Measurements from ENCODE around the gene SDR42E2.

Gene SDR42E2

DNA sequence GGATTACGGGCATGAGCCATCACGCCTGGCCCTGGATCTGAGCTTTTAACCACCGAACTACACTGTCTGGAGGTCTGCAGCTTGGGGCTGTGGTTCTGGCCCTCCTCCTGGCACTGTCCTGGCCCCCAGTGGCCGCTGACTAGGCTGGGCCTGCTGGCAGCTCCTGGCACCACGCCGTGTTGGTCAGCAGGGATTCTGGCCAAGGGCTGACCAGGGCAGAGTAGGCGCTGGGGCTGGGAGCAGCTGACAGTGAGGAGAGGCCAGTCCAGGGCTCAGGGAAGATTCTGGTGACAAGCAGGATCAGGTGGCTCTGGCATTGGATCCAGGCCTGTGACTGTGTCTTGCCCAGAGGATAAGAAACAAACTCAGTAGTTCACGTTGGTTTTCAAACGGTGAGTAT is 58.4 kb downstream of the SDR42E2 start:
- H3K79me2 ChIP-seq (ENCODE audit: control insufficient read depth, low read length): peaks cover 9% of the 10 kb centered on the region
- no peak overlapping the region for H3K27ac ChIP-seq (ENCODE audit: low read depth, low read length)
- H4K20me1 ChIP-seq (ENCODE audit: control insufficient read depth, insufficient read depth, low read depth, low read length): no peaks in the 10 kb centered on the region
- H3K4me3 ChIP-seq (ENCODE audit: low read length): no peak overlapping the region
- H3F3A ChIP-seq (ENCODE audit: control insufficient read depth, insufficient read depth): no peaks in the 10 kb centered on the region
- no peaks in the 10 kb centered on the region for H3K9me2 ChIP-seq (replicated peaks; ENCODE audit: control insufficient read depth, low read length)
- H3K27me3 ChIP-seq (ENCODE audit: control insufficient read depth, low read length): no peaks in the 10 kb centered on the region
- TF ChIP-seq EZH2phosphoT487 (IDR thresholded peaks at IDR 0.05; ENCODE audit: borderline replicate concordance, low read length): no peak
- TF ChIP-seq, protein P1, sequence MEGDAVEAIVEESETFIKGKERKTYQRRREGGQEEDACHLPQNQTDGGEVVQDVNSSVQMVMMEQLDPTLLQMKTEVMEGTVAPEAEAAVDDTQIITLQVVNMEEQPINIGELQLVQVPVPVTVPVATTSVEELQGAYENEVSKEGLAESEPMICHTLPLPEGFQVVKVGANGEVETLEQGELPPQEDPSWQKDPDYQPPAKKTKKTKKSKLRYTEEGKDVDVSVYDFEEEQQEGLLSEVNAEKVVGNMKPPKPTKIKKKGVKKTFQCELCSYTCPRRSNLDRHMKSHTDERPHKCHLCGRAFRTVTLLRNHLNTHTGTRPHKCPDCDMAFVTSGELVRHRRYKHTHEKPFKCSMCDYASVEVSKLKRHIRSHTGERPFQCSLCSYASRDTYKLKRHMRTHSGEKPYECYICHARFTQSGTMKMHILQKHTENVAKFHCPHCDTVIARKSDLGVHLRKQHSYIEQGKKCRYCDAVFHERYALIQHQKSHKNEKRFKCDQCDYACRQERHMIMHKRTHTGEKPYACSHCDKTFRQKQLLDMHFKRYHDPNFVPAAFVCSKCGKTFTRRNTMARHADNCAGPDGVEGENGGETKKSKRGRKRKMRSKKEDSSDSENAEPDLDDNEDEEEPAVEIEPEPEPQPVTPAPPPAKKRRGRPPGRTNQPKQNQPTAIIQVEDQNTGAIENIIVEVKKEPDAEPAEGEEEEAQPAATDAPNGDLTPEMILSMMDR (IDR thresholded peaks at IDR 0.05; ENCODE audit: low read depth, low read length, poor library complexity, severe bottlenecking): no peak
- no peaks in the 10 kb centered on the region for H3K36me3 ChIP-seq (ENCODE audit: control insufficient read depth, low read length)
- H3K9me3 ChIP-seq (ENCODE audit: control insufficient read depth, insufficient read depth, low read length): no peaks in the 10 kb centered on the region
- H3K4me1 ChIP-seq (ENCODE audit: control insufficient read depth, low read length): peaks cover 13% of the 10 kb centered on the region
- H3K4me2 ChIP-seq (ENCODE audit: low read length): no peak overlapping the region

DNA sequence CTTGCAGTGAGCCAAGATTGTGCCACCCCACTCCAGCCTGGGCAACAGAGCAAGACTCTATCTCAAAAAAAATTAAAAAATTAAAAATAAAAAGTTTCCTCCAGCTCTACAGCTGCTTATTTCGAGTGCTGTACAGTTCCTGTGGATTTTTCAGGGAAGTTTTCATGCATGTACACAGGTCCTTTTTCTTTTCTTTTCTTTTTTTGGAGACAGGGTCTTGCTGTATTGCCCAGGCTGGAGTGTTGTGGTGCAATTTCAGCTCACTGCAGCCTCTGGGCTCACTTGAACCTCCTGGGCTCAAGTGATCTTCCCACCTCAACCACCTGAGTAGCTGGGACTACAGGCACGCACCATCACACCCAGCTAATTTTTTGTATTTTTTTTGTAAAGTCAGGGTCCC is 59.7 kb downstream of the SDR42E2 start:
- Histone ChIP-seq H3K4me3 (ENCODE audit: low read length) (no peak overlapping the region), H3K36me3 (ENCODE audit: control insufficient read depth, low read length) (no peaks in the 10 kb centered on the region), H3K27ac (ENCODE audit: low read depth, low read length) (no peak overlapping the region), H3K79me2 (ENCODE audit: control insufficient read depth, low read length) (peaks cover 9% of the 10 kb centered on the region), H3K4me1 (ENCODE audit: control insufficient read depth, low read length) (peaks cover 13% of the 10 kb centered on the region), H3K4me2 (ENCODE audit: low read length) (no peak overlapping the region), H3F3A (ENCODE audit: control insufficient read depth, insufficient read depth) (no peaks in the 10 kb centered on the region), H3K9me2 (replicated peaks; ENCODE audit: control insufficient read depth, low read length) (no peaks in the 10 kb centered on the region), H3K27me3 (ENCODE audit: control insufficient read depth, low read length) (no peaks in the 10 kb centered on the region), H4K20me1 (ENCODE audit: control insufficient read depth, insufficient read depth, low read depth, low read length) (no peaks in the 10 kb centered on the region), H3K9me3 (ENCODE audit: control insufficient read depth, insufficient read depth, low read length) (no peaks in the 10 kb centered on the region)
- no peak for TF ChIP-seq EZH2phosphoT487 (IDR thresholded peaks at IDR 0.05; ENCODE audit: borderline replicate concordance, low read length)
- TF ChIP-seq, protein P1 (IDR thresholded peaks at IDR 0.05; ENCODE audit: low read depth, low read length, poor library complexity, severe bottlenecking): no peak

DNA sequence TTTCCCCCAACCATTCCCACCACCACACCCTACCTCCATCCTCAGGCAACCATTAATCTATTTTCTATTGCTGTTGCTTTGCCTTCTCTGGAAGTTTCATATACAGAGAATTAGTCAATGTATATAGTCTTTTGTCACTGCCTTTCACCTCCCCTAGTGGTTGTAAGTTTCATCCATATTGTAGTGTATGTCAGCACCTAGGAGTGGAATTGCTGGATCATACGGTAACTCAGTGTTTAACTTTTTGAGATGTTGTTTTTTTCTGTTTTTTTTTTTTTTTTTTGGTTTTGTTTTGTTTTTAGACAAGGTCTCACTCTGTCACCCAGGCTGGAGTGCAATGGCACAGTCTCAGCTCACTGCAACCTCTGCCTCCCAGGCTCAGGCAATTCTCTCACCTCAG is 60.7 kb downstream of the SDR42E2 start:
- no peaks in the 10 kb centered on the region for H3K9me2 ChIP-seq (replicated peaks; ENCODE audit: control insufficient read depth, low read length)
- H3K27me3 ChIP-seq (ENCODE audit: control insufficient read depth, low read length): no peaks in the 10 kb centered on the region
- H3K9me3 ChIP-seq (ENCODE audit: control insufficient read depth, insufficient read depth, low read length): no peaks in the 10 kb centered on the region
- TF ChIP-seq, protein P1 (IDR thresholded peaks at IDR 0.05; ENCODE audit: low read depth, low read length, poor library complexity, severe bottlenecking): no peak
- no peak for TF ChIP-seq EZH2phosphoT487 (IDR thresholded peaks at IDR 0.05; ENCODE audit: borderline replicate concordance, low read length)
- H3K4me1 ChIP-seq (ENCODE audit: control insufficient read depth, low read length): peaks cover 6% of the 10 kb centered on the region
- H3K4me2 ChIP-seq (ENCODE audit: low read length): no peak overlapping the region
- H3K79me2 ChIP-seq (ENCODE audit: control insufficient read depth, low read length): peaks cover 6% of the 10 kb centered on the region
- no peak overlapping the region for H3K27ac ChIP-seq (ENCODE audit: low read depth, low read length)
- no peaks in the 10 kb centered on the region for H4K20me1 ChIP-seq (ENCODE audit: control insufficient read depth, insufficient read depth, low read depth, low read length)
- no peaks in the 10 kb centered on the region for H3F3A ChIP-seq (ENCODE audit: control insufficient read depth, insufficient read depth)
- H3K36me3 ChIP-seq (ENCODE audit: control insufficient read depth, low read length): no peaks in the 10 kb centered on the region
- no peak overlapping the region for H3K4me3 ChIP-seq (ENCODE audit: low read length)

DNA sequence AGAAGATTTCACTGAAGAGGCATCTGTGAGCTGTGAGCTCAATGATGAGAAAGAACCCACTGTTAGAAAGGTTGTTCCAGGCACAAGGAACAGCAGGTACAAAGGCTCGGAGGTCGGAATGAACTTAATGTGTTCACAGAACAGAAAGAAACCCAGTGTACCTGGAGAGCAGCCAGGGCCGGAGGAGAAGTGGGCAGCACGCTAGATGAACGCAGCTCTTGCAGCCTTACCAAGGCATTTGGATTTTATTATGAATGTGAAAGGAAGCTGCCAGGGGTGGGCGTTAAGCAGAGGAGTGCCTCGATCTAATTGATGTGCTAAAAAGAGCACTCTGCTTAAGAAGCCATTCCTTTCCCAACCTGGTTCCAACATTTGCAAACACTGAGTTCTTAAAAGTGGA is 62.8 kb downstream of the SDR42E2 start:
- H3K9me3 ChIP-seq (ENCODE audit: control insufficient read depth, insufficient read depth, low read length): no peaks in the 10 kb centered on the region
- no peak overlapping the region for H3K27ac ChIP-seq (ENCODE audit: low read depth, low read length)
- no peak overlapping the region for H3K4me2 ChIP-seq (ENCODE audit: low read length)
- TF ChIP-seq EZH2phosphoT487 (IDR thresholded peaks at IDR 0.05; ENCODE audit: borderline replicate concordance, low read length): no peak
- H3K27me3 ChIP-seq (ENCODE audit: control insufficient read depth, low read length): no peaks in the 10 kb centered on the region
- no peaks in the 10 kb centered on the region for H3K9me2 ChIP-seq (replicated peaks; ENCODE audit: control insufficient read depth, low read length)
- no peaks in the 10 kb centered on the region for H4K20me1 ChIP-seq (ENCODE audit: control insufficient read depth, insufficient read depth, low read depth, low read length)
- no peaks in the 10 kb centered on the region for H3F3A ChIP-seq (ENCODE audit: control insufficient read depth, insufficient read depth)
- H3K79me2 ChIP-seq (ENCODE audit: control insufficient read depth, low read length): no peaks in the 10 kb centered on the region
- no peak overlapping the region for H3K4me3 ChIP-seq (ENCODE audit: low read length)
- peaks cover 2% of the 10 kb centered on the region; the same call in 1 of the 2 replicates for H3K36me3 ChIP-seq (ENCODE audit: control insufficient read depth, low read length)
- no peaks in the 10 kb centered on the region for H3K4me1 ChIP-seq (ENCODE audit: control insufficient read depth, low read length)

Data from DOHH2 (cell line).